GM10847 (cell line): Measurements from ENCODE around the gene LDLRAD3.

ENCODE experiments used
- POLR2A ChIP-seq: IDR thresholded peaks from 2 replicates; pipeline ENCODE4 v1.6.1; 2011; ENCODE audit not compliant: insufficient read length; ENCODE audit errors: extremely low read depth

LDLRAD3 gene

DNA sequence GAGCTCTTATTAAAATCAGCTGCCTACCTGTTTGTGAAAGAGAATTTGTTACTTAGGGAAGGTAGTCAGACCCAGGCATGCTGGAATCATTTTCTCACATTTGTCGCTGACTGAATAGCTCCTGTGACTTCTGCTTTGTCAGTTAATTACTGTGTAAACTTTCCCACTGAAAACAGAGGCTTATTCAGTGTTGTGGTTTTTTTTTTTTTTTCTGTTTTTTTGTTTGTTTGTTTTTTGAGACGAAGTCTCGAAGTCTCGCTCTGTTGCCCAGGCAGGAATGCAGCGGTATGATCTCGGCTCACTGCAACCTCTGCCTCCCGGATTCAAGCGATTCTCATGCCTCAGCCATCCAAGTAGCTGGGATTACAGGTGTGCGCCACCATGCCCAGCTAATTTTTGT lies 5.6 kb upstream of the LDLRAD3 start:
- no peak for TF ChIP-seq POLR2A

DNA sequence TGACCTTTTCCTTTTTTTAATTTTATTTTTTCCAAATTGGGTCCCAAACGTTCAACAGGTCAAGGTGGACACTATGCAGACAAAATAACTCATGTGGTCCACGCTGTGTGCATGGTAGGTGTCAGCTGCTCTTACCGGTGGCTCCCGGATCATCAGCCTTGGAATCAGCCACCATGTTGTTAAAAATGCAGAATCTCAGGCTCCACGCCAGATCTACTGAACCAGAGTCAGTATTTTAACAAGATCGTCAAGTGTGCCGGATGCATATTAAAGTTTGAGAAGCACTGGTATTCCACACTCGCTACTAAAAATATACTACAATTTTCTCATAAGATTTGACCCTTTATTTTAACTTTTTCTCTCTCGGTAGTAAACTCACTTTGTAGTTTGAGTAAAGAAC lies 553 bp upstream of the LDLRAD3 start:
- TF ChIP-seq POLR2A, result no peak

DNA sequence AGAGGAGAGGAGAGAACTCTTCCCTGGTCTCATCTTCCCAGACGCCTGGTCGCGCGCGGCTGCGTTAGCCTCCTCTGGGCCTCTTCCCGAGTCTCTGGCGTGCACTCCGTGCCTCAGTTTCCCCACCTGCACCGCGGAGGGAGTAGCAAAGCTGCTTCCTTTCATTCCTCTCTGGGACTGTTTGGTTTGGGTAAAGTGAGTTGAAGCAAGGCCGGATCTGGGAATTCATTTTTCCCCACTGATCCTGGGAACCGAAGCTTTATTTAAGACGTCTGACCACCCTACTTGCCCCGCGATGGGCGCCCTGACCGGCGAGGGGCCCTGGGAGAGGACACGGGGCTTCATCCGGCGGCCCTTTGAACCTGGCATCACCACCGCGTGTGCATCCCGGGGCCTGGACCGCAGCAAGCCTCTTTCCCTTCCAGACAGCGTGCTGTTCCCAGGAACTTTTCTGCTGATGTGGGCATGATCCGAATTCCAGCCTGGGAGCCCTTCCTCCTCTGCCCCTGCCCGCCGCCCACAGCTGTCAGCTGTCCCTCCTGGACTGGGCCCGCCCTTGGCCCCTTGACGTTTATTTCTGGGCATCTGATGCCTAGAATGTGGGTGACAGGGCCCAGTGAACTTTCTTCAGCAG lies 758 bp downstream of the LDLRAD3 start:
- no peak for TF ChIP-seq POLR2A

DNA sequence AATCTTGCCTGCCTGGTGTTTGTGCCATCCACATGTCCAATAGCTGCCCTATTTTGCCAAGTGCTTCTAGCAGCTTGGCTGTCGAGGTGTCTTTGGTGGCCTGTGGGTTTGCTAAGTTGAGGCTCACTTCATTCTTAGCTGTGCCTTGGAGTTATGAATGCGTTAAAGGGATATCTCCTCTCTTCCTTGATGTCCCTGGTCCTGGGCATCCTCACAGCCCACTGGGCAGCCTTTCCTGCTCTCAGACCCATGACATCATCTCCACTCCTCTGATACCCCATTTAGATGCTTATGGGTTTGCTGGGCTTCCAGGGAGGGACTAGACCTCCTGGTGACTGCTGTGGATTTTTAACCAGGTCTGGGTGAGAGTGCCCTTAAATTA lies 1.3 kb downstream of the LDLRAD3 start:
- TF ChIP-seq POLR2A, result no peak

DNA sequence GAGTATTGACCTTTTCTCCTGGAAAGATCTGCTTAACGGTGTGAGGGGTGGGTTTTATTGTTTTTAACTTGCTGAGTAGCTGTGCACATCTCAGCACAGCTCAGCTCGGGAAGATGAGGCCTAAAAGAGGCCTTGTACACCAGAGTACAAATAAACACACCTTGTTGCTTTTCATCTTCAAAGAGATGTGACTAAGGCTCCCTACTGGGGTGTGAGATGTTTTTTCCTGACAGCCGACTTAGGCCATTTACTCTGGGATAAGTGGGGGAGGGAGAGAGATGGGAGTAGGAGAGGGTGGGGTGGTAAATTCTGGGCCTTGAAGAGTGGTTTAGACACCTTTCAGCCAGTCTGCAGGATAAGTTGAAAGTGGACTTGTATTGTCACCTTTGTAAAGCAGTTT lies 2.9 kb downstream of the LDLRAD3 start:
- no peak for TF ChIP-seq POLR2A

DNA sequence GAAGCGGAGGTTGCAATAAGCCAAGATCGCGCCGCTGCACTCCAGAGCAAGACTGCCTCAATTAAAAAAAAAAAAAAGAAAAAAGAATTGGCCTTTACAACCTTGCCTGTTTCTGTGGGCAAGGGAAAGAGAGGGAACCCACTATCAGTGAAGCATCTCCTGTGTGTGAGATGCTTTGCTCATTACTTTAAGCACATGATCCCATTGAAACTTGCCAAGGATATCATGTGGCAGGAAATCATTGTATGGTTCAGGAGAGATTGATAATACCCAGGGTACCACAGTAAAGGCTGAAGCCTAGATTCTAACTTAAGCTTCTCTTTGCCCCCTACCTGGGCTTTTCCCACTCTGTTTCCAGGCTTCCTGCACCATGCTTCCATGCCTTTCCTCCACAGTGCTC lies 3.6 kb downstream of the LDLRAD3 start:
- TF ChIP-seq POLR2A, result no peak

DNA sequence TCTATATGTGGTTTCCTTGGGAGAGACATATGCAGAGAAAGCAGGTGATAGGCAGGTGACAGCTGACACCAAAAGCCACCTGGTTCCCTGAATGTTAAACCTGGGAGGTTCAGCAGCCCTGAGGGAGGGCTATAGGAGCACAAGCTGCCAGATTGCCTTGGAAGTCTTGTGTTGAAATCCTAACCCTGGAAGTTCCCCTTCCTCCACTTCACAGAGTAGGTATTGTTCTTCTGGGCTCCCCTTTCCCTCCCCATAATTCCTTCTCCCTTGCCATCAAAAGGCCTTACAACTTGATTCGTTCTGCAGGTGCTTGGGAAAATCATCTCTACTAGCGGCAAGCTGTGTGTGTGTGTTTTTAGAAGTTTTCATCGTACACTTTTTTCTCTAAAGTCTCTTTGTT lies 5.4 kb downstream of the LDLRAD3 start:
- no peak for TF ChIP-seq POLR2A

DNA sequence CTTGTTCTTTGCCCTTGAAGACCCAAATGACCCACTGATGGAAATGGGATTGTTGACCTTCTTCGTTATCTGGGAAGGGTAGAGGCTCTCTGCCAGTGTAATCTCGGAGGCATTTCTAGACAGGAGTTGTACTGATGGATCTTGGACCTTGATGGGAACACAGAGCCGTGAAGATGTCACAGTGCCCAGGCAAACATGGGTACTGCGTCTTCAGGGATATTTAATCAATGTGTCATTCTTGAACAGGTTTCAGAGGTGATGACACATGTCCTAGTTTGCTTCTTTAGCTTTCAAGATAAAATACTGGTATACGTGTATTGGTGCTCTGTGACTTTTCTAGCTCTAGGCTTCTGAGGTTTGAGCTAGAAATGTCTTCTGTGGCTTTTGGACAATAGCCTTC lies 6.2 kb downstream of the LDLRAD3 start:
- TF ChIP-seq POLR2A, result no peak

DNA sequence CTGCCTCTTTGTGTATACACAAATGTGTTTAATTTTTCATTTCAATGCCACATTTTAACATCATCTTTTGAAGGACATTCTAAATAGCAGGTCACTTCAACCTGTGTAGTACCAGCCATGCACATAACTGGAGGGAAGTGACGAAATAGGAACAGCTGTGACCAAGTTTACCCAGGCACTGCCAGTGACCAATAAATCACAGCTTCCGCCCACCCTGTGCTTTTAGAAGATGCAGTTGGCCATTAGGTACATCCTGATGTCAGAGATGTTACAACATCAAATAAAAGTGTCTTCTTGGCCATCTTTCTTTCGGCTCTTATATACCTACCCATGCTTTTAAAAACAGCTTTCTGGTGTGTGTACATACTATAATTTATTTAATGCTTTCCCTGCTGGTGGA lies 7.8 kb downstream of the LDLRAD3 start:
- TF ChIP-seq POLR2A, result no peak

DNA sequence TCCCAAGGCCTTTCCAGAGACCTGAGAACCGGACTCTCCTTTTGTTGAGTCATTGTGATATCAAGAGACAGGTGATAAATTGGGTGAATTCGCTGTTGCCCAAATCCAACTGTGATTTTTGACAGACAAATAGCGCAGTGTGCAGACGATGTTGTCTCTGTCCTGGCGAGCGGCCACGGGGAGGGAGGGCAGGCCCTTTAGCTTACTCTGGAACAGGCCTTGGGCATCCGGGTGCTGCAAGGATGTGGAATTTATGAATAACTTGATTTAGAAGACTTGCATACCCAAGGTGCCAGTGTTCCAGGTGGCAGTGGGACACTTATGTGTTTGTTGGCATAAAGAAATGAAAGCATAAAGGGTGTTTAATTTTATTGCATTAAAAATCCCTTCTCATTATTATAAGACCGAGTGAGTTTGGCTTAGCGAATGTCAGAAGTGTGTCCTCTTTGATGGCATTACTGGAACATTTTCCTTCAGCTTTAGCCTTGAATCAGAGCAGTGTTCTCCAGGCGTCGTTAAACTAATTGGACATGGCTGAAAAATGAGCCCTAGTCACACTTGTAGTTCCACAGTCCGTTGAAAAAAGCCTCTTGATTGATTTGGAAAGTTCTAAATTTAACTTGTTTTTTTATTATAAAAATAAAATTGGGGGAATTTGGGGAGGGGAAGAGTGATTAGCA lies 9.4 kb downstream of the LDLRAD3 start:
- TF ChIP-seq POLR2A, result no peak

DNA sequence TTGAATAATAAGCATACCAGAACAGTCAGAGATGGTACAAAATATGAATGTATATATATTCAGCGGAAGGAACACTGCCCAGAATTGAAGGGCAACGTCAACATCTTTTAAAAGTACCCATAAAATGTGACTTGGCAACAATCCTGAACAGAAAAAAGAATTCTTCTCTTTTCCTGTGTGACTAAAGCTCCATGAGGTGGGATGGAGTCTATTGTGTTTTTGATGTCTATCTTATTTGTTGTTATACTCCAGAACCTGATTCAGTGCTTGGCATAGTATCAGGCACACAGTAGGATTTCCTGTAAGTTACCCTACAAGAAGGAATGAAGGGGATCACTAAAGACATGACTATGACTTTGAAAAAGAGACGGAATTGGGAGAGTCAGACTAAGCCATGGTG lies 10.3 kb downstream of the LDLRAD3 start:
- no peak for TF ChIP-seq POLR2A

DNA sequence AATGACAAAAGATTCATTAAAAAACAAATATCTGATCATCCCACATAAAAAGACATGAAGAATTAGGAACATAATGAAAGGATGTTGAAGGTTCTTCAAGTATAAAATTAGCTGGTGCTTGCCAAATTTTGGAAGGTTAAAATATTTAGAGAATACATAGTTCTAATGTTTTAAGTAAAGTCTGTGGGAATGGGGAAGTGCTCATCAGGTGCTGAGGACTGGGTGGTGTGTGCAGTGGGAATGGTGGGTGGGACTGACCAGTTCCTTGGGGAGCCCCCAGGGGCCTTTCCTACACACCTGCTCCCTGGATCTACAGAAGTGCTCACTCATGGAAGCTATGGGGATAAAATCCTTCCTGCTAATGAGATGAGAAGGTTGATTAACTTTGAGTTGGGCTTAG lies 11.8 kb downstream of the LDLRAD3 start:
- no peak for TF ChIP-seq POLR2A

DNA sequence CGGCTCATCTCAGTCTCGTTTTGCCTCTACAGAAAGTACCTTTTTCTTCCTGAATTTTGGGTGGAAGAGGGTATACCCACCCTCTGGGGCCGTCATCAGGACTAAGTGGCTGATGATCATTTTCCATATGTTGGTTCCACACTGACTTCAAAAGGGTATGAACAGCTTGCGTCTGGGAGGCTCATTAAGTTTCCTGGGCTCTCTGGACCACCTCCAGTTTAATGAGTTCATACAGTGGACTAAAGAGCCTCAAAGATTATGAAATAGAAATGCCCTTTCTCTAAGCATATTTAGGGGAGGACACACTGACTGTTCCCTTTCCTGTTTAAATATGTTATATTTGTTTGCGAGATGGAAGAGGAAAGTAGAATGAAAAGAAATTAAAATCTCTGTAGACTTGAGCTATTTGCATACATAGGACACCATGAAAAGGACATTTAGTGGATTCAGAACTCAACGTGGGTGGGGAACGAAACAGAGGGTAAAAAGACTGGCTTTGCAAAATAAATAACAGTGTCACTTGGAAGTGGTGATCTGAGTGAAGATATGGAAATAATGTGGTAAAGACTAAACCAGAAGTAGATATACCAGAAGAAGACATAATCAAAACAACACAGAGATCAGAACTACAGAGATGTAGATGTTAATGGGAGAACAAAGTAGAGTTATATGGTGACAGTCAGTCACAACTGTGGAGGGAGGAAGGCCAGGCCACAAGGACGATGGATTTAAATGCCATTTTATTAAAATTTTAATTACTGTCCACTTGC lies 18.7 kb downstream of the LDLRAD3 start:
- no peak for TF ChIP-seq POLR2A

DNA sequence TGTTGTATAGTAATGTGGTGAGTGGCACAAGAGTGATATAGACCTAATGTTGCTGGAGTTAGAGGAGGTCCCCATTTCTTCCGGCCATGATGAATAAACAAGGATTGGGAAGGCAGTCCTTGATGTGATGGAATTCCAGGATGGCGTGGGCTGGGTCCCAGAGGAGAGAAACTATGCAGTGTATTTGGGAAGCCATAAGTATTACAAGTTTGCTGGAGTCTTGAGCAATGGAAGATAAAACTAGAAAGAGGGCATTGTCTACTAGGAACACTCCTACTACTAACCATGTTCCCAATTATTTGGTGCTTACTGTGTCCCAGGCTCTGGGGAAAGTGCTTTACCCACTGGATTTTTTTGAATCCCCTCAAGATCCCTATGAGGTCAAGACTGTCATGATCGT lies 20.0 kb downstream of the LDLRAD3 start:
- no peak for TF ChIP-seq POLR2A

DNA sequence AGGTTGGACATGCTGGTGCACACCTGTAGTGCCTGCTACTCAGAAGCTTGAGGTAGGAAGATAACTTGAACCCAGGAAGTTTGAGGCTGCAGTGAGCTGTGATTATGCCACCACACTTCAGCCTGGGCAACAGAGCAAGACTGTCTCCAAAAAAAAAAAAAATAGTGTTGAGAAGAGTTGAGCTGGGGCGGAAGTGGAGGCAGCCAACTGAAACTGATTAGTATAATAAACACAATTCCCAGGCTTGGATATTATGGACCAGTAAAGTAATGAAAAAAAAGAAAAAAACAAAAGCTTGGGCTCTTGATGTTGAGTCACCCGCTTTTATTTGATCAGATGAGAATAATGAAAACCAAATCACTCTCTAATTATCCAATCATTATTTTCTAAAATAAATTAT lies 21.0 kb downstream of the LDLRAD3 start:
- TF ChIP-seq POLR2A, result no peak

DNA sequence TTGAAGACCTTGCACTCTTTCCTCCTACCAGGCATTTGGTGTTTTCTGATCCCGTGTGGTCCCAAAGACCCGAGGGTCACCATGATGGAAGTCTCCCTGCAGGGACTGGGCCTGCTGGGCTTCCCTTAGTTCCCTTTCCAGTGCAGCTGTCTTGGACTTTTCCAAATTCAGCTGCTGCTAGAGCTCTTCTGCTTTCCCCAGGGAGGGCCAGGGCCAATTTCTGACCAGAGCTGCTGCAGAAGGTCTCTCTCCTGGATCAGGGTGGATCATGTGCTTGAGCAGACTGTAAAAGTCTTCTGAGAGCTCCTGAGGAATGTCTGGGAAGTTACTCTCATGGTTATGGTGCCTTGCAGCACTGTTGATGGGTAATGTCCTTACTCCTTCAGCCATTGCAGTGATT lies 23.2 kb downstream of the LDLRAD3 start:
- TF ChIP-seq POLR2A, result no peak
